ENCODE data around the gene LRRC66. TPM values are rescaled to one million over a fixed set of nuclear protein-coding genes. Genes with fewer than 3 reads are reported as not detected.

Gene LRRC66
- total and polyA plus RNA-seq, 2 of the 13 experiments (the other 11 are each of a cell fraction or from before 2014, with no cell fraction given): not detected

GRCh38 chr4:51999250-51999649 lies 20.9 kb downstream of the LRRC66 start:
- 15% methylated on average over 5 of the region's 5 CpGs for WGBS (ENCODE audit: low lambda C conversion rate)
- no peak for TF ChIP-seq DBP (CRISPR knock-in tag; IDR thresholded peaks at IDR 0.05; ENCODE audit: not compliant biosample characterization)
- TF ChIP-seq ZBTB2 (CRISPR knock-in tag; IDR thresholded peaks at IDR 0.05; ENCODE audit: low read depth): no peak
- no peak for TF ChIP-seq ZBTB37 (CRISPR knock-in tag; IDR thresholded peaks at IDR 0.05)
- TF ChIP-seq STAT6 (CRISPR knock-in tag; IDR thresholded peaks at IDR 0.05; ENCODE audit: borderline replicate concordance): no peak
- no peak for TF ChIP-seq ZNF234 (CRISPR knock-in tag; conservative IDR thresholded peaks at IDR 0.05)
- TF ChIP-seq ERF (CRISPR knock-in tag; IDR thresholded peaks at IDR 0.05): no peak
- no peak for TF ChIP-seq U2AF1 (optimal IDR thresholded peaks at IDR 0.05; ENCODE audit: low read depth, low read length)
- TF ChIP-seq MEIS1 (CRISPR knock-in tag; IDR thresholded peaks at IDR 0.05; ENCODE audit: borderline replicate concordance): no peak
- no peak for TF ChIP-seq RFXAP (CRISPR knock-in tag; IDR thresholded peaks at IDR 0.05; ENCODE audit: borderline replicate concordance)
- no peak for TF ChIP-seq KMT2B (CRISPR knock-in tag; IDR thresholded peaks at IDR 0.05)
- no peak for TF ChIP-seq TIGD3 (CRISPR knock-in tag; IDR thresholded peaks at IDR 0.05; ENCODE audit: borderline replicate concordance)
- intact Hi-C loops (cut with micrococcal nuclease; ENCODE audit: unreplicated experiment) (no loop called here), in situ Hi-C loops (cut with HindIII; ENCODE audit: extremely low pct_ligation_motif_present, low pct_unique_long_range_greater_than_20kb) (no loop called here)
- peaks cover 14% of the 10 kb centered on the region; the same call in 1 of the 2 replicates for H3K4me1 ChIP-seq (ENCODE audit: insufficient read depth, low read length)
- ChIA-PET POLR2A (no interaction called here), CTCF (ENCODE audit: low intra/inter-chr PET ratio, low total read pairs) (no interaction called here)
- ATAC-seq (no peak), FAIRE-seq (no peak), DNase-seq (ENCODE audit: low spot score) (no peak)
- H3K27me3 ChIP-seq (ENCODE audit: control insufficient read depth in 1 of 2, insufficient read depth in 2 of 2, low read length in 2 of 2): no peaks in the 10 kb centered on the region
- H2AFZ ChIP-seq (ENCODE audit: low read length): no peak overlapping the region
- no TSS peak for BruUV-seq (replicated peaks)
- H3K4me2 ChIP-seq (ENCODE audit: low read depth, low read length): no peak overlapping the region
- H3K9ac ChIP-seq (ENCODE audit: insufficient read depth, low read depth, low read length): no peak overlapping the region
- H3K36me3 ChIP-seq (replicated peaks in 1 of 2; ENCODE audit: control insufficient read depth in 1 of 2, insufficient read depth in 2 of 2, low read length in 2 of 2): no peaks in the 10 kb centered on the region
- no peaks in the 10 kb centered on the region for H3K79me2 ChIP-seq (ENCODE audit: insufficient read depth, low read length)
- H3K9me3 ChIP-seq (ENCODE audit: low read length): no peaks in the 10 kb centered on the region
- no peaks in the 10 kb centered on the region for H4K20me1 ChIP-seq (ENCODE audit: insufficient read depth, low read length)
- no peak overlapping the region for H3K27ac ChIP-seq (ENCODE audit: extremely low read length, insufficient read depth, low read length)
- H3K4me3 ChIP-seq (replicated peaks in 1 of 3; ENCODE audit: insufficient read depth in 1 of 3, low read depth in 2 of 3, low read length in 3 of 3): no peak overlapping the region

All from HepG2 (cell line).